ENCODE measurements around the gene TMEM108. TPM values are rescaled to one million over a fixed set of nuclear protein-coding genes. Genes with fewer than 3 reads are reported as not detected.

Gene TMEM108
- polyA plus RNA-seq, 1 donor (not counting 4 experiments of a cell fraction or from before 2014, with no cell fraction given): not detected

DNA sequence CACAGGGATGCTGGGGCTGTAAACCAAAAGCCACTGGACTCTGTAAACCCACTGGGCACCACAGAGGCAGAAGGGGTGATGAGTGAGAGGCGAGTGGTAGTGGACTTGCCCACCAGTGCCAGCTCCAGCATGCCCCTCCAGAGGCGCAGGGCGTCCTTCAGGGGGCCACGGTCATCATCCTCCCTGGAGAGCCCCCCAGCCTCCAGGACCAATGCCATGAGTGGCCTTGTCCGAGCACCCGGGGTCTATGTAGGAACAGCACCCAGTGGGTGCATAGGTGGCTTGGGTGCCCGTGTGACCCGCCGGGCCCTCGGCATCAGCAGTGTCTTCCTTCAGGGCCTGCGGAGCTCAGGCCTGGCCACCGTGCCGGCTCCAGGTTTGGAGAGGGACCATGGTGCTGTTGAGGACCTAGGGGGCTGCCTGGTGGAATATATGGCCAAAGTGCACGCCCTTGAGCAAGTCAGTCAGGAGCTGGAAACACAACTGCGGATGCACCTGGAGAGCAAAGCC, 361.9 kb downstream of the TMEM108 start, which contains the start of gene BFSP2:
Gene BFSP2, plus strand, starts transcription at position 51 of the 510 bp plus-strand sequence. Its CDS starts 28 bp downstream, at position 79.
- Histone ChIP-seq H3K36me3 (ENCODE audit: control insufficient read depth in 2 of 2, extremely low read depth in 1 of 2, insufficient read depth in 2 of 2, low read length in 2 of 2) (no peaks in the 10 kb centered on the region), H3K4me2 (ENCODE audit: control insufficient read depth, extremely low read depth, insufficient read depth, low read depth, low read length) (no peak within 1 kb of the TSS), H3K27me3 (ENCODE audit: control insufficient read depth, extremely low read depth, insufficient read depth, low read length) (no peaks in the 10 kb centered on the region), H3K27ac (ENCODE audit: control insufficient read depth, insufficient read depth, low read length) (no peak within 1 kb of the TSS), H3K9me1 (ENCODE audit: control insufficient read depth, extremely low read depth, insufficient read depth, low read length) (no peaks in the 10 kb centered on the region), H3K79me2 (ENCODE audit: control insufficient read depth, insufficient read depth, low read length) (no peaks in the 10 kb centered on the region), H3K4me3 (ENCODE audit: control insufficient read depth in 2 of 3, extremely low read depth in 1 of 3, insufficient read depth in 2 of 3, low read depth in 1 of 3, low read length in 3 of 3) (no peak within 1 kb of the TSS), H3K9ac (ENCODE audit: control insufficient read depth, extremely low read depth, insufficient read depth, low read length) (no peak within 1 kb of the TSS), H2AFZ (ENCODE audit: control insufficient read depth, low read length) (no peak within 1 kb of the TSS), H3K4me1 (ENCODE audit: control insufficient read depth, extremely low read depth, insufficient read depth, low read length) (no peaks in the 10 kb centered on the region), H3K9me3 (ENCODE audit: control insufficient read depth, low read depth, low read length) (no peaks in the 10 kb centered on the region), H4K20me1 (ENCODE audit: control insufficient read depth, extremely low read depth, insufficient read depth, low read length) (no peaks in the 10 kb centered on the region)
- FAIRE-seq: no peak
- TF ChIP-seq CTCF (optimal IDR thresholded peaks at IDR 0.05 in 1 of 3, IDR thresholded peaks at IDR 0.05 in 1 of 3, conservative IDR thresholded peaks at IDR 0.05 in 1 of 3; ENCODE audit: extremely low read depth in 1 of 3, insufficient read depth in 2 of 3, low read length in 3 of 3) (no peak), EZH2 (IDR thresholded peaks at IDR 0.05; ENCODE audit: low read length) (no peak)
- dilution Hi-C loops (cut with MboI; ENCODE audit: extremely low pct_ligation_motif_present, low sequenced_read_pairs): no loop called here
- no peak for DNase-seq (ENCODE audit: low read depth, low spot score)

DNA sequence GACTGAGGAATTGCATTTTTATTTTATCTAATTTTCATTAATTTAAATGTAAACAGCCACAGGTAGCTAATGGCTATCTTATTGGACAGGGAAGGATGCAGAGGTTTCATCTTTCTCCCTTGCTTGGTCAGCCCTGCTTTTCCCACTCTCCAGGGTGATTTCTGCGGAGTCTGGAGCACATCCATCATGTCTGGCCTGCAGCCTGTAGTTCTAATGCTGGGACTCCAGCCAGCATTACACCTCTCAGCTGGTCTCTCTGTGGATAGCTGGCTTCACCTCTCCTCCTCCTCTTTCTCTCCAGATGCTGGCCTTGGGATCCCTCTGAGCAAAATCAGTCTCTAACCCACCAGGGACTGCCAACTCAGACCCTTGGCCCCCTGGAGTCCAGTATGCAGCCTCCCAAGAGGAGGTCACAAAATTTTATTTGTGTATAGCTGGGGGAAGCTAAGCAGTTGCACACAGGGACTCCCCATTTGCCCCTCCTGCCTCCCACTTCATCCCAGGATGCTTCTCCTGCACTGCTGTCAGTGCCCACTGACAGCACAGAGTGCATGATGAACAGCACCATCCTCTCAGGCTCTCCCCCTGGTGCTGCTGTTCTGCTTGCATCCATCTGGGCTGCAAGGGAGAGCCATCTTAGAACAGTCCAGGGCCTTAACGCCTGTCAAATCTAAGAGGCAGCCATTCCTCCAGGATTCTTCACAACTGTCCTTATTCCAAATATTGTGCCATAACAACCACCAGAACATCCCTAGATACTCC, 363.4 kb downstream of the TMEM108 start:
- DNase-seq (ENCODE audit: low read depth, low spot score) (no peak), FAIRE-seq (no peak)
- H3K79me2 ChIP-seq (ENCODE audit: control insufficient read depth, insufficient read depth, low read length): no peaks in the 10 kb centered on the region
- no peaks in the 10 kb centered on the region for H3K4me1 ChIP-seq (ENCODE audit: control insufficient read depth, extremely low read depth, insufficient read depth, low read length)
- H3K9ac ChIP-seq (ENCODE audit: control insufficient read depth, extremely low read depth, insufficient read depth, low read length): no peak overlapping the region
- no peaks in the 10 kb centered on the region for H3K27me3 ChIP-seq (ENCODE audit: control insufficient read depth, extremely low read depth, insufficient read depth, low read length)
- H3K4me2 ChIP-seq (ENCODE audit: control insufficient read depth, extremely low read depth, insufficient read depth, low read depth, low read length): no peak overlapping the region
- no peak overlapping the region for H3K27ac ChIP-seq (ENCODE audit: control insufficient read depth, insufficient read depth, low read length)
- H3K4me3 ChIP-seq (ENCODE audit: control insufficient read depth in 2 of 3, extremely low read depth in 1 of 3, insufficient read depth in 2 of 3, low read depth in 1 of 3, low read length in 3 of 3): no peak overlapping the region
- dilution Hi-C loops (cut with MboI; ENCODE audit: extremely low pct_ligation_motif_present, low sequenced_read_pairs): no loop called here
- no peaks in the 10 kb centered on the region for H4K20me1 ChIP-seq (ENCODE audit: control insufficient read depth, extremely low read depth, insufficient read depth, low read length)
- no peaks in the 10 kb centered on the region for H3K36me3 ChIP-seq (ENCODE audit: control insufficient read depth in 2 of 2, extremely low read depth in 1 of 2, insufficient read depth in 2 of 2, low read length in 2 of 2)
- no peaks in the 10 kb centered on the region for H3K9me1 ChIP-seq (ENCODE audit: control insufficient read depth, extremely low read depth, insufficient read depth, low read length)
- no peaks in the 10 kb centered on the region for H3K9me3 ChIP-seq (ENCODE audit: control insufficient read depth, low read depth, low read length)
- H2AFZ ChIP-seq (ENCODE audit: control insufficient read depth, low read length): no peak overlapping the region
- TF ChIP-seq EZH2 (IDR thresholded peaks at IDR 0.05; ENCODE audit: low read length) (no peak), CTCF (optimal IDR thresholded peaks at IDR 0.05 in 1 of 3, IDR thresholded peaks at IDR 0.05 in 1 of 3, conservative IDR thresholded peaks at IDR 0.05 in 1 of 3; ENCODE audit: extremely low read depth in 1 of 3, insufficient read depth in 2 of 3, low read length in 3 of 3) (no peak)

All from keratinocyte (primary cell).